HCT116 (cell line): ENCODE measurements around the gene SLC25A36. TPM values are rescaled to one million over a fixed set of nuclear protein-coding genes. Genes with fewer than 3 reads are reported as not detected.
"Not testable (repeated sequence)": the region's sequence is repeated elsewhere in the genome, so short reads cannot be mapped to it uniquely, and the experiment has no call there.

Source experiments
- ATAC-seq: fragments of 200-7000 bp; cut with Tn5 transposase; 2 replicates; pipeline ENCODE4 v1.9.1; 2020; ENCODE audit warnings: mild to moderate bottlenecking, moderate library complexity
- BruUV-seq: library from RNA; stranded (reverse); fragments of 400-500 nt; replicated peaks from 2 replicates; lab custom pipeline; 2021; lab: Mats Ljungman, UMichigan
- CTCF ChIA-PET: fragments of 300-600 bp; sonication (Branson Sonifier 250); formaldehyde crosslinking; loops from one replicate; lab custom pipeline; 2021; ENCODE audit warnings: antibody characterized with exemption; lab: Charles Lee
- POLR2A ChIA-PET: fragments of 300-600, 350-600 bp; sonication (Branson Sonifier 250); formaldehyde crosslinking; loops from one replicate; lab custom pipeline; 2021; ENCODE audit warnings: antibody characterized with exemption; lab: Charles Lee
- RAD21 ChIA-PET, 2 experiments: fragments of 300-600 bp; sonication (Branson Sonifier 250); formaldehyde crosslinking; loops; one replicate each; lab custom pipeline; 2023; ENCODE audit warnings: low total read pairs in 2 of 2; ENCODE audit not compliant: uncharacterized antibody in 2 of 2, unreplicated experiment in 2 of 2, low non-redundant PET in 1 of 2; lab: Charles Lee
- DNase-seq: peaks from one replicate; pipeline ENCODE4 v3.0.0-alpha.2; 2010; ENCODE audit warnings: low read depth, low spot score
- H2AFZ ChIP-seq: fragments of 200-600 bp; shearing (Covaris generic), sonication (generic); 2 replicates; pipeline ENCODE4 v1.6.1; 2017; ENCODE audit warnings: low read depth, mixed run types, mixed read lengths, antibody characterized with exemption, low read length; ENCODE audit not compliant: poor library complexity, severe bottlenecking
- H3K27ac ChIP-seq: 2 replicates; pipeline ENCODE4 v1.5.1; 2012; ENCODE audit warnings: low read depth, low read length
- H3K27me3 ChIP-seq: fragments of 200-600 bp; sonication (generic); 2 replicates; pipeline ENCODE4 v1.6.1; 2016; ENCODE audit warnings: mixed run types, low read length, mixed read lengths; ENCODE audit not compliant: insufficient read depth
- H3K36me3 ChIP-seq, 2 experiments: fragments of 200-500 bp in 1 of 2; fragments of 200-600 bp in 1 of 2; sonication (Bioruptor generic) in 1 of 2; sonication (generic) in 1 of 2; 2 replicates each; pipeline versions ENCODE4 v1.5.1 to v1.6.1; 2014 to 2016; ENCODE audit warnings: low read length in 2 of 2, inconsistent platforms in 1 of 2, mixed read lengths in 1 of 2, mixed run types in 1 of 2; ENCODE audit not compliant: insufficient read depth in 2 of 2, control insufficient read depth in 1 of 2
- H3K4me1 ChIP-seq, 2 experiments: fragments of 200-600 bp in 1 of 2; sonication (generic) in 1 of 2; 2 replicates each; pipeline versions ENCODE4 v1.5.1 to v1.6.1; 2012 to 2017; ENCODE audit warnings: low read length in 2 of 2, inconsistent platforms in 1 of 2, mild to moderate bottlenecking in 1 of 2, mixed read lengths in 1 of 2, mixed run types in 1 of 2, moderate library complexity in 1 of 2; ENCODE audit not compliant: insufficient read depth in 2 of 2, control insufficient read depth in 1 of 2
- H3K4me2 ChIP-seq: fragments of 200-600 bp; sonication (generic); 2 replicates; pipeline ENCODE4 v1.6.1; 2017; ENCODE audit warnings: mixed run types, low read length, mixed read lengths
- H3K4me3 ChIP-seq, 2 experiments: fragments of 200-600 bp in 1 of 2; sonication (generic) in 1 of 2; replicated peaks in 1 of 2; 2 replicates each; pipeline ENCODE4 v1.5.1; 2011 to 2016; ENCODE audit warnings: low read length in 2 of 2, control low read depth in 1 of 2, low read depth in 1 of 2, mild to moderate bottlenecking in 1 of 2, mixed read lengths in 1 of 2, mixed run types in 1 of 2
- H3K79me2 ChIP-seq: fragments of 200-600 bp; sonication (generic); 2 replicates; pipeline ENCODE4 v1.6.1; 2017; ENCODE audit warnings: mild to moderate bottlenecking, mixed run types, low read length, moderate library complexity, mixed read lengths; ENCODE audit not compliant: insufficient read depth
- H3K9ac ChIP-seq: fragments of 200-600 bp; sonication (generic); 2 replicates; pipeline ENCODE4 v1.6.1; 2016; ENCODE audit warnings: low read length, mixed read lengths
- H3K9me2 ChIP-seq: fragments of 200-600 bp; sonication (generic), shearing (Covaris generic); 2 replicates; pipeline ENCODE4 v1.6.1; 2017; ENCODE audit warnings: mixed run types, mild to moderate bottlenecking, moderate library complexity; ENCODE audit not compliant: insufficient read depth
- H3K9me3 ChIP-seq, 2 experiments: fragments of 200-500 bp in 1 of 2; fragments of 200-600 bp in 1 of 2; sonication (Bioruptor generic) in 1 of 2; sonication (generic) in 1 of 2; 2 replicates each; pipeline ENCODE4 v1.6.1; 2014 to 2017; ENCODE audit warnings: low read length in 2 of 2, mixed read lengths in 2 of 2, inconsistent platforms in 1 of 2, low read depth in 1 of 2, mild to moderate bottlenecking in 1 of 2, mixed run types in 1 of 2, moderate library complexity in 1 of 2; ENCODE audit not compliant: control insufficient read depth in 1 of 2, insufficient read depth in 1 of 2
- H4K20me1 ChIP-seq: fragments of 200-600 bp; sonication (generic), shearing (Covaris generic); 2 replicates; pipeline ENCODE4 v1.6.1; 2017; ENCODE audit warnings: mixed run types, mild to moderate bottlenecking, moderate library complexity; ENCODE audit not compliant: insufficient read depth
- EZH2phosphoT487 ChIP-seq: fragments of 200-600 bp; IDR thresholded peaks from 2 replicates; pipeline ENCODE4 v1.6.1; 2018; ENCODE audit warnings: antibody characterized with exemption, borderline replicate concordance
- YY1 ChIP-seq: IDR thresholded peaks from 2 replicates; pipeline ENCODE4 v1.6.1; 2011; ENCODE audit warnings: low read length, low read depth, moderate library complexity, mild to moderate bottlenecking; ENCODE audit not compliant: insufficient replicate concordance; ENCODE audit errors: extremely low read depth
- intact Hi-C: fragments of 100-400 bp; cut with micrococcal nuclease; formaldehyde crosslinking; loops from 2 replicates; pipeline ENCODE4 v1.10.0; 2022
- total RNA-seq: library from RNA; stranded (reverse); gene quantifications from one replicate; pipeline ENCODE4 v1.2.1, GENCODE V29; 2021; ENCODE audit not compliant: unreplicated experiment

Gene SLC25A36
- total RNA-seq, 1 experiment from 2014 or later = 81.2 TPM

DNA sequence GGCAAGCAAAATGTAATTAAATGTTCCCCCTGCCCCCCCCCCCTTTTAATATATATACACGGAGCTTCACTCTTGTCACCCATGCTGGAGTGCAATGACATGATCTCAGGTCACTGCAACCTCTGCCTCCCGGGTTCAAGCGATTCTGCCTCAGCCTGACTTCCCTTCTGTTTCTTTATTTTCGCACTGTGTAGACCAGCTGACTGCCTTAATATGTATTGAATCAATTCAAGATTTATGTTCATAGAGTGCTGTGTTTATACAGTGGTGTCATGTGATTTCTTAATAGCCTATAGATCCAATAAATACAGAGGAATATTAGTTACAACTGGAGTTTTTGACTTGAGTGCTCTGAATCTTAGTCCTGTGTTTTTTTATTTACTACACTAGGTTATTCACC, 39.0 kb downstream of the SLC25A36 start:
- H3K27me3 ChIP-seq = no peaks in the 10 kb centered on the region
- BruUV-seq = no TSS peak
- no peak overlapping the region for H3K4me3 ChIP-seq
- CTCF ChIA-PET = no interaction called here
- H3K4me1 ChIP-seq = no peaks in the 10 kb centered on the region
- no peak overlapping the region for H3K27ac ChIP-seq
- H3K9ac ChIP-seq = no peak overlapping the region
- peaks cover 5 to 16% of the 10 kb centered on the region in 2 experiments; a peak in 3 of 4 replicates for H3K36me3 ChIP-seq
- no peaks in the 10 kb centered on the region for H4K20me1 ChIP-seq
- intact Hi-C loops = no loop called here
- no peak overlapping the region for H2AFZ ChIP-seq
- no peaks in the 10 kb centered on the region; the same call in 1 of the 2 replicates for H3K9me2 ChIP-seq
- TF ChIP-seq YY1 = no peak
- no peak for TF ChIP-seq EZH2phosphoT487
- TF ChIP-seq, all 23 proteins: peak for 0
- Histone ChIP-seq H3K79me2 (0 out of 2 replicates have a peak, but pooled peaks cover 5% of the 10 kb centered on the region), H3K4me2 (no peak overlapping the region), H3K9me3 (peaks cover 0 to 8% of the 10 kb centered on the region in 2 experiments; a peak in 2 of 4 replicates)
- ChIA-PET RAD21 (no interaction called here), POLR2A (no interaction called here)
- ATAC-seq (no peak), DNase-seq (no peak)

DNA sequence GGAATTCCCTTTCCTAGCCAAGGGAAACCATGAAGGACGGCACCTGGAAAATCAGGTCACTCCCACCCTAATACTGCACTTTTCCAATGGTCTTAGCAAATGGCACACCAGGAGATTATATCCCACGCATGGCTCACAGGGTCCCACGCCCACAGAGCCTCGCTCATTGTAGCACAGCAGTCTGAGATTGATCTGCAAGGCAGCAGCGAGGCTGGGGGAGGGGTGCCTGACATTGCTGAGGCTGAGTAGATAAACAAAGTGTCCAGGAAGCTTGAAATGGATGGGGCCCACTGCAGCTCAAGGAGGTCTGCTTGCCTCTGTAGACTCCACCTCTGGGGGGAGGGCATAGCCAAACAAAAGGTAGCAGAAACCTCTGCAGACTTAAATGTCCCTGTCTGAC, 46.2 kb downstream of the SLC25A36 start:
- H3K4me2 ChIP-seq, H3K27me3 ChIP-seq, H3K9ac ChIP-seq, RAD21 ChIA-PET, ATAC-seq, H3K36me3 ChIP-seq, H3K9me3 ChIP-seq, H3K9me2 ChIP-seq, H3K27ac ChIP-seq, DNase-seq, BruUV-seq, POLR2A ChIA-PET, H4K20me1 ChIP-seq, H3K79me2 ChIP-seq, intact Hi-C loops, H2AFZ ChIP-seq, H3K4me3 ChIP-seq, H3K4me1 ChIP-seq, CTCF ChIA-PET: not testable (repeated sequence)
